ENCODE data around the gene C4BPA.
A peak's percentile ranks its signal among the peaks of the same experiment; 100 is the strongest.

C4BPA gene

GRCh38 chr1:207156826-207157225, 52.8 kb downstream of the C4BPA start (continued):
- TF ChIP-seq ZNF18 (tag by site-specific recombination; IDR thresholded peaks at IDR 0.05): no peak
- TF ChIP-seq ZNF292 (tag by site-specific recombination; IDR thresholded peaks at IDR 0.05; ENCODE audit: borderline replicate concordance, low read depth): no peak

GRCh38 chr1:207164086-207164485, 60.1 kb downstream of the C4BPA start:
- TF ChIP-seq EGR2 (tag by site-specific recombination; IDR thresholded peaks at IDR 0.05; ENCODE audit: low read depth) (no peak), ZNF664 (tag by site-specific recombination; IDR thresholded peaks at IDR 0.05) (no peak), GLIS2 (tag by site-specific recombination; IDR thresholded peaks at IDR 0.05) (no peak), BCL11B (tag by site-specific recombination; IDR thresholded peaks at IDR 0.05; ENCODE audit: low read depth) (no peak), ZNF248 (tag by site-specific recombination; IDR thresholded peaks at IDR 0.05) (no peak), ZNF366 (tag by site-specific recombination; conservative IDR thresholded peaks at IDR 0.05) (no peak), ZNF121 (tag by site-specific recombination; IDR thresholded peaks at IDR 0.05) (no peak), ZNF701 (tag by site-specific recombination; IDR thresholded peaks at IDR 0.05) (no peak), ZBTB21 (tag by site-specific recombination; IDR thresholded peaks at IDR 0.05) (no peak)
- no peaks in the 10 kb centered on the region for H3K4me1 ChIP-seq (ENCODE audit: control insufficient read depth, insufficient read depth, low read length)
- CTCF ChIA-PET: interaction anchor here (0.5 kb wide), 1 partner anchor 393 kb away, joined by 4 read pairs; no protein-coding TSS in a partner anchor
- no peaks in the 10 kb centered on the region for H3K36me3 ChIP-seq (ENCODE audit: control insufficient read depth in 2 of 2, insufficient read depth in 1 of 2, low read length in 2 of 2)
- no peak overlapping the region for H3K4me3 ChIP-seq (ENCODE audit: low read depth, low read length)
- no peaks in the 10 kb centered on the region for H3K9me3 ChIP-seq (ENCODE audit: control insufficient read depth, insufficient read depth, low read depth, low read length)
- POLR2A ChIA-PET: no interaction called here
- H3K27ac ChIP-seq (ENCODE audit: extremely low read depth, low read depth, low read length): no peak overlapping the region

GRCh38 chr1:207172321-207172720, 68.3 kb downstream of the C4BPA start:
- no peak for TF ChIP-seq PRDM10 (tag by site-specific recombination; IDR thresholded peaks at IDR 0.05)
- no peak for TF ChIP-seq BCL11A (tag by site-specific recombination; IDR thresholded peaks at IDR 0.05; ENCODE audit: low read depth)
- no peak for TF ChIP-seq ZNF114 (tag by site-specific recombination; IDR thresholded peaks at IDR 0.05)
- TF ChIP-seq ZNF19 (tag by site-specific recombination; IDR thresholded peaks at IDR 0.05; ENCODE audit: low read depth): no peak
- TF ChIP-seq ZNF544 (tag by site-specific recombination; IDR thresholded peaks at IDR 0.05): no peak
- no peaks in the 10 kb centered on the region for H3K9me3 ChIP-seq (ENCODE audit: control insufficient read depth, insufficient read depth, low read depth, low read length)
- H3K4me1 ChIP-seq (ENCODE audit: control insufficient read depth, insufficient read depth, low read length): no peaks in the 10 kb centered on the region
- ChIA-PET CTCF (no interaction called here), POLR2A (no interaction called here)
- no peak overlapping the region for H3K27ac ChIP-seq (ENCODE audit: extremely low read depth, low read depth, low read length)
- no peak overlapping the region for H3K4me3 ChIP-seq (ENCODE audit: low read depth, low read length)
- no peaks in the 10 kb centered on the region for H3K36me3 ChIP-seq (ENCODE audit: control insufficient read depth in 2 of 2, insufficient read depth in 1 of 2, low read length in 2 of 2)

- Histone ChIP-seq H3K9me3 (ENCODE audit: control insufficient read depth, insufficient read depth, low read depth, low read length) (no peaks in the 10 kb centered on the region), H3K36me3 (ENCODE audit: control insufficient read depth in 2 of 2, insufficient read depth in 1 of 2, low read length in 2 of 2) (no peaks in the 10 kb centered on the region), H3K4me1 (ENCODE audit: control insufficient read depth, insufficient read depth, low read length) (no peaks in the 10 kb centered on the region), H3K4me3 (ENCODE audit: low read depth, low read length) (no peak overlapping the region), H3K27ac (ENCODE audit: extremely low read depth, low read depth, low read length) (no peak overlapping the region)
- ChIA-PET POLR2A (no interaction called here), CTCF (no interaction called here)
- TF ChIP-seq ZNF311 (tag by site-specific recombination; IDR thresholded peaks at IDR 0.05; ENCODE audit: borderline replicate concordance) (no peak), SCRT1 (tag by site-specific recombination; IDR thresholded peaks at IDR 0.05; ENCODE audit: borderline replicate concordance) (0 out of 2 replicates have a peak, but pooled peaks have one; percentile 46), ZBTB26 (tag by site-specific recombination; optimal IDR thresholded peaks at IDR 0.05) (no peak), SCRT2 (tag by site-specific recombination; IDR thresholded peaks at IDR 0.05) (peak; percentile 78)
These were observed 68.9 kb downstream of the C4BPA start for GRCh38 chr1:207172885-207173284.

Measured in HEK293 (cell line).